Muscle layer of colon (tissue), 2 donors: ENCODE measurements around the gene DNASE1L1.

ENCODE experiments used
- H3K27ac ChIP-seq: one replicate; pipeline ENCODE4 v1.7.0; 2013; ENCODE audit warnings: low read depth, mild to moderate bottlenecking, low read length, moderate library complexity
- H3K27me3 ChIP-seq, 2 donors: one replicate each; pipeline ENCODE4 v1.7.0; 2013; ENCODE audit warnings: low read length in 2 of 2, mild to moderate bottlenecking in 2 of 2; ENCODE audit not compliant: insufficient read depth in 2 of 2, control insufficient read depth in 1 of 2
- H3K36me3 ChIP-seq: one replicate; pipeline ENCODE4 v1.7.0; 2013; ENCODE audit warnings: mild to moderate bottlenecking, low read length; ENCODE audit not compliant: insufficient read depth
- H3K4me1 ChIP-seq: one replicate; pipeline ENCODE4 v1.7.0; 2013; ENCODE audit warnings: mild to moderate bottlenecking, low read length; ENCODE audit not compliant: insufficient read depth
- H3K4me3 ChIP-seq, 2 donors: one replicate each; pipeline ENCODE4 v1.7.0; 2013; ENCODE audit warnings: low read length in 2 of 2, low read depth in 1 of 2, mild to moderate bottlenecking in 1 of 2, moderate library complexity in 1 of 2
- H3K9ac ChIP-seq: one replicate; pipeline ENCODE4 v1.7.0; 2013; ENCODE audit warnings: low read length
- H3K9me3 ChIP-seq: one replicate; pipeline ENCODE4 v1.7.0; 2013; ENCODE audit warnings: mild to moderate bottlenecking, low read length
- donor health status: abdominal sarcoma.
- donor health status: Adenocarcinoma of cecum.

The DNASE1L1 gene, protein sequence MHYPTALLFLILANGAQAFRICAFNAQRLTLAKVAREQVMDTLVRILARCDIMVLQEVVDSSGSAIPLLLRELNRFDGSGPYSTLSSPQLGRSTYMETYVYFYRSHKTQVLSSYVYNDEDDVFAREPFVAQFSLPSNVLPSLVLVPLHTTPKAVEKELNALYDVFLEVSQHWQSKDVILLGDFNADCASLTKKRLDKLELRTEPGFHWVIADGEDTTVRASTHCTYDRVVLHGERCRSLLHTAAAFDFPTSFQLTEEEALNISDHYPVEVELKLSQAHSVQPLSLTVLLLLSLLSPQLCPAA

DNA sequence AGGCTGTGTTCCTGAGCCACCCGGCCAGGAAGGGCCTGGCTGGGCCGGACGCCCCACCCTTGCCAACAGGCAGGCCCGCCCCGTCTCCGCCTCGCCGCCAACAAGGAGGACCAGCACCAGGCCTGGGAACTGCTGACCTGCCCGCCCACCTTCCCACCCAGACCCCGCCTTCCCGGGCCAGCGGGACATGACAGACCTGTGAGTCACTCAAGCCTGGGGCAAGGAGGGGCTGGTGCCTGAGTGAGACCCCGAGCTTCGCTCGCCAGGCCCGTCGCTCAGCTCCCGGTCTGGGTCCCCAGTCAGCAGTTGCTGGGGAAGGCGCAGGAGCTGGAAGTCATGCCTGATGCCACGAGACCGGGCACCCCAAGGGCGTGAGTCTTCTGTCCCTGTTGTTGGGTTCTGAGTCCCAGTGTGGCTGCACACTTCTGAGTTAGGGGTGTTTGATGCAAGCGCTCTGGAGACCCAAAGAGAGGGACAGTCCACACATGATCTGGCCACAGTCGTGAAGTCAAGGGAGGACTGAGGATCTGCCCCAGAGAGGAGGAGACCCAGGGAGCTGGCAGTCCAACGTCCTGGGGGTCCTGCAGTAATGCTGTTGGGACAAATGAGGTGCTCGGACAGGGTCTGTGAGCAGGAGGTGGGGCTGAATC, at the start of gene DNASE1L1:
Gene DNASE1L1, minus strand, starts transcription at position 33 of the 650 bp plus-strand sequence. CDS start 3,686 bp downstream, outside the sequence.
- no peak within 1 kb of the TSS for H3K9ac ChIP-seq
- no peak within 1 kb of the TSS for H3K27ac ChIP-seq
- H3K4me3 ChIP-seq = peak within 1 kb of the TSS in 1 of 2 donors; percentile 18
- H3K36me3 ChIP-seq = no peaks in the 10 kb centered on the region
- H3K4me1 ChIP-seq = peaks cover 11% of the 10 kb centered on the region
- peaks cover 0 to 9% of the 10 kb centered on the region in 2 donors for H3K27me3 ChIP-seq
- no peaks in the 10 kb centered on the region for H3K9me3 ChIP-seq

DNA sequence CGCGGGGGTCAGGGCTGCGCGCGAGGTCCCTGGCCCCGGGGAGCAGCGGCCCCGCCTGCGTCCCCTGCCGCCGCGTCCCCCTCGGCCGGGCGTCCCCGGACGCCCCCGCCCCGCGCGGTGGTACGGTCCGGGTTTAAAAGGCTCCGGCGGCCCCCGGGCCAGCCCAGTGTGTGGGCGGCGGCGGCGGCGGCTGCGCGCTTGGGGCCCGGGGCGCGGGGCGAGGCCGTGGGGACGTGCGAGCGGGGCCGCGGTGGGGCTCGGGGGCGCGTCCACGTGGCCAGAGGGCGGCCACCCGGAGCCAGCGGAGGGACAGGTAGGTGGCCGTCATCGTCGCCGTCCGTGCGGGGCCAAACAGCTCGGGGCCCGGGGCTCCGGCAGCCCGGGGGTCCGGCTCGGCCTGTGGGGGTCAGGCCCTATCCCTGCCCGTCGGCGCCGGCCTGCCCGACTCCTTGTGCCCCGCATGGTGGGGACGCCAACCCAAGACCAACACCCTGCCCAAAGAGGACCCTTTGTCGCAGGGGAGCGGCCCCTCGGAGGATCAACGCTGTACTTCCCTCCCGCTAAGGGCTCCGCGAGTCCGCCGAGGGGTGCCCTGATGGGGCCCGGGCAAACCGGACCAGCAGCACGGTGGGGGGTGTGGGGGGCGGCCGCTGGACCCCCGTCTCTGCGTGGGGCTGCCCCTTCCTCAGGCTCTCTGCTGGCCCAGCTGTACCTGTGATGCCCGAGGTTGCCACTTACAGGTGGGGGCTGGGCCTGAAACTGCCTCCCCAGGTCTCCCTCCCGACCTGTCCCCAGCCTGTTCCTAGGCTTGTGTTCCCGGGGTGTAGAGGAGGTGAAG, 49.3 kb upstream of the DNASE1L1 start, which contains the start of gene PLXNA3:
Gene PLXNA3, plus strand, starts transcription at position 166 of the 838 bp plus-strand sequence. CDS start 1,903 bp downstream, outside the sequence.
- Histone ChIP-seq H3K9ac (no peak within 1 kb of the TSS), H3K9me3 (no peaks in the 10 kb centered on the region)

DNA sequence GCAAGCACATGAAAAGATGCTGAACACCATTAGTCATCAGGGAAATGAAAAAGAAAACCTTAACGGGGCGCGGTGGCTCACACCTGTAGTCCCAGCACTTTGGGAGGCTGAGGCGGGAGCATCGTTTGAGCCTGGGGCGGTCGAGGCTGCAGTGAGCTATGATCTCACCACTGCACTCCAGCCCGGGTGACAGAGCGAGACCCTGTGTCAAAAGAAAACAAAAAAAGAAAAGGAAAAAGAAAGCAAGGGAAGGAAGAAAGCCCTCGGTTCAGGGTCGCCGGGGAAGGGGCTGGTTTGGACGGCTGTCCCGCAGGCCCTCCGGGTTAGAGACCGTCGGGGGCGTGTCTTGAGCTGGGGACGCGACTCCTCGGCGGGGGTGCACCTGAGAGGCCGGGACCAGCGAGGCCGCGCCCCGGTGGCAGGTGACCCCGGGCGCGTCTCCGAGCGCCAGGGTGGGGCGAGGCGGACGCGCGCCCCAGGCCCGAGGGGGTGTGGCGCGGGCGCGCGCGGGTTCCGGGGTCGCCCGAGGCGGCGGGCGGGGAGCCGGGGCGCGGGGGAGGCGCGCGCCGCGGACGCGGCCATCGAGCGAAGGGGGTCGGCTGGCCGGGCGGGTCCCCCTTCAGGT, 48.5 kb upstream of the DNASE1L1 start:
- Histone ChIP-seq H3K4me3 (peak overlapping the region in 1 of 2 donors; percentile 27), H3K27ac (no peak overlapping the region), H3K9ac (no peak overlapping the region), H3K27me3 (no peaks in the 10 kb centered on the region), H3K9me3 (no peaks in the 10 kb centered on the region), H3K4me1 (no peaks in the 10 kb centered on the region), H3K36me3 (no peaks in the 10 kb centered on the region)

More for the DNA sequence above, 49.3 kb upstream of the DNASE1L1 start, which contains the start of gene PLXNA3:
- Histone ChIP-seq H3K4me1 (no peaks in the 10 kb centered on the region), H3K27me3 (no peaks in the 10 kb centered on the region), H3K4me3 (peak within 1 kb of the TSS; percentile 59 to 64), H3K36me3 (no peaks in the 10 kb centered on the region), H3K27ac (peak within 1 kb of the TSS; percentile 63)

DNA sequence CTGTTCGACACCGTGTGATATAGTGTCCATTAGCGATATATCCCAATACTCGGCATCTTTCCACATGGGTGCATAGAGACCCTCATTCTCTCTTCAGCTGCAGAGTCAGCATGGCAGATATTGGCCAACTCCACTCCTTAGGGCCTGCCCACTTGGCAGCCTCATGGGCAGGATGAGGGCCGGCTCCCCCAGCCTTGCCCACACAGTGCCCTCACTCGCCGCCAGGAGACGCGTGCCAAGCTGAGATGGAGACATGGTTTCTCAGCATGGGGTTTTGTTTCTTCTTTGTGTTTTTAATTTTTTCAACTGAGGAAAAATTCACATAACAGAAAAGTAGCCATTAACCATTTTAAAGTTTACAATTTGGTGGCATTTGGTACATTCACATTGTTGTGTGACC, 43.8 kb upstream of the DNASE1L1 start:
- H3K4me3 ChIP-seq = no peak overlapping the region
- no peaks in the 10 kb centered on the region for H3K9me3 ChIP-seq
- no peaks in the 10 kb centered on the region for H3K4me1 ChIP-seq
- H3K36me3 ChIP-seq = no peaks in the 10 kb centered on the region
- H3K27ac ChIP-seq = no peak overlapping the region
- no peak overlapping the region for H3K9ac ChIP-seq
- no peaks in the 10 kb centered on the region for H3K27me3 ChIP-seq

DNA sequence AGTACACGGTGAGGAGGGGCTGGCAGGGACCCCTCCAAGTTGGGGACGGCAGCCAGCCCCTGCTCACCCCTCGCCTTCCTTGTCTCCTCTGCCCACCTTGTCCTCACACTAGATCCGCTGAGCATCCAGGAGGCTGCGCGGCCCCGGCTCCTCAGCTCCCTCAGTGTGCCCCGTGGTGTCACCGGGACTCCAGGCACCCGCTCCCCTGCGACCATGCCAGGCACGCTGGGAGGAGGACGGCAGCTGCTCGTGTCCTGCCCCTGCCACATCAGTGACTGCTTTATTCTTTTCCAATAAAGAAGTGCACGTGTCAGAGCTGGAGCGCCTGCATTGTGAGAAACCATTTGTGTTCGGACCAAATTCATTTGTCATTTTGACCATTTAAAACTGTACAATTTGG, 41.3 kb upstream of the DNASE1L1 start:
- Histone ChIP-seq H3K9ac (no peak overlapping the region), H3K9me3 (no peaks in the 10 kb centered on the region), H3K27me3 (no peaks in the 10 kb centered on the region), H3K36me3 (peaks cover 6% of the 10 kb centered on the region), H3K27ac (no peak overlapping the region), H3K4me1 (peaks cover 4% of the 10 kb centered on the region), H3K4me3 (no peak overlapping the region)

DNA sequence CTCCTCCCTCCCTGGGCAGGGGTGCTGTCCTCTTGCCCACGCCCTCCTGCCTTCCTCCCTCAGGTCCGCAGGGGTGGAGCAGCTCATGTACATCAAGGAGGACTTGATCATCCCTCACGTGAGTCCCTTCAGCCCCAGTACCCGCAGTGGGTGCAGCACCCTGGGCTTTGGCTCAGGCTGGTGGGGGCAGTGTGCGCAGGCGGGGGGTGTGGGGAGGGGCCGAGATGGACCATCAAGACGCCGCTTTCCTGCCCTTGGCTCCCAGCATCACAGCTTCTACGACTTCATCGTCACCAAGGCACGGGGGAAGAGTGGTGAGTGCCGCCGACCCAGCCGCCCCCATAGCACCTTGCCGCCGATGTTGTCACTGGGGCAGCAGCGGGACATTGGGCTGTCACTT, 40.6 kb upstream of the DNASE1L1 start:
- Histone ChIP-seq H3K4me3 (no peak overlapping the region), H3K9me3 (no peaks in the 10 kb centered on the region), H3K9ac (no peak overlapping the region), H3K36me3 (peaks cover 6% of the 10 kb centered on the region), H3K27me3 (peaks cover 0 to 3% of the 10 kb centered on the region in 2 donors), H3K4me1 (peaks cover 10% of the 10 kb centered on the region), H3K27ac (no peak overlapping the region)

DNA sequence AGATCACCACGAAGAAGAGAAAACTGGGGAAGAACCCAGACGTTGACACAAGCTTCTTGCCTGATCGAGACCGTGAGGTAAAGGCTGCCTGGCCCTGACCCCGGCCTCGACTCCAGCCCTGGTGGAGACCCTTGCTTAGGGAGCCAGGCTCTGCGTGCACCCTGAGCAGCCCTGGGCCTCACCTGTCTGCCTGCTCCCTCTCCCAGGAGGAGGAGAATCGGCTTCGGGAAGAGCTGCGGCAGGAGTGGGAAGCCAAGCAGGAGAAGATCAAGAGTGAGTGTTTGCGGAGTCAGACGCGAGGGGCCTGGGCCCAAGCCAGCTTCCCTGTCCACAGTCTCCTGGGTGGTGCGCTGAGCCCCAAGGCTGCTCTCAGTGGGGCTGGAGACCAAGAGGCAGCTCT, 39.4 kb upstream of the DNASE1L1 start:
- peaks cover 6% of the 10 kb centered on the region for H3K36me3 ChIP-seq
- H3K4me3 ChIP-seq = no peak overlapping the region
- H3K4me1 ChIP-seq = peaks cover 10% of the 10 kb centered on the region
- no peak overlapping the region for H3K27ac ChIP-seq
- H3K9ac ChIP-seq = no peak overlapping the region
- peaks cover 0 to 5% of the 10 kb centered on the region in 2 donors for H3K27me3 ChIP-seq
- H3K9me3 ChIP-seq = no peaks in the 10 kb centered on the region

DNA sequence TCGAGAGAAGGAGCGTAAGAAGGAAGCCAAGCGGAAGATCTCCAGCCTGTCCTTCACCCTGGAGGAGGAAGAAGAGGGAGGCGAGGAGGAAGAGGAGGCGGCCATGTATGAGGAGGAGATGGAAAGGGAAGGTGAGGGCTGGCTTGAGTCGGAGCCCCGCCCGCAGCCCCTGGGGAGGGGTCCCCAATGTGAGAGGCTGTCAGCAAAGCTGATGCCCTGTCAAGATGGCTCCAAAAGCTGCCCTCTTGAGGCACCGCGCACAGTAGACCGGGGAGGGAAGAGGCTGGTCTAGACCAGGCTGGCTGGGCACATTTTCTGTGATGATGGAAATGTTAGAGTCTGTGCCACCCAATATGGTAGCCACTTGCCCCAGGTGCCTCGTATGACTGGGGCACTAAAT, 37.4 kb upstream of the DNASE1L1 start:
- Histone ChIP-seq H3K36me3 (peaks cover 20% of the 10 kb centered on the region), H3K4me3 (no peak overlapping the region), H3K9ac (no peak overlapping the region), H3K27ac (no peak overlapping the region), H3K27me3 (peaks cover 0 to 5% of the 10 kb centered on the region in 2 donors), H3K4me1 (peaks cover 10% of the 10 kb centered on the region), H3K9me3 (no peaks in the 10 kb centered on the region)

DNA sequence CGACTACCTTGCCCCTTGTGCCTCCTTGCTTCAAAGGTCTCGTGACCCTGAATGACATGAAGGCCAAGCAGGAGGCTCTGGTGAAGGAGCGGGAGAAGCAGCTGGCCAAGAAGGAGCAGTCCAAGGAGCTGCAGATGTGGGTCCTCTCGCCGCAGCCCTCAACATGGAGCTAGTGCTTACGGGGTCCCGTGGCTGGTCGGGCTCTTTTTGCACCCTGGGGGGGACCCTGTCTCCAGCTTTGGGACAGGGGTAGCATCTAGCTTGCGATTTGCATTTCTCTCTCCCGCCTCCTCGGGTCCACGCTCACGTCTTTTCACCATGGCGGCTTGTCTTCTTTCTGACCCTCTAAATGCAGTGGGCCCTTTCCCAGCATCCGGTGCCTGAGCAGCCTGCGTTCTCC, 36.7 kb upstream of the DNASE1L1 start:
- Histone ChIP-seq H3K9me3 (no peaks in the 10 kb centered on the region), H3K27me3 (peaks cover 0 to 5% of the 10 kb centered on the region in 2 donors), H3K4me1 (peaks cover 10% of the 10 kb centered on the region), H3K9ac (no peak overlapping the region), H3K4me3 (no peak overlapping the region), H3K27ac (no peak overlapping the region), H3K36me3 (peaks cover 24% of the 10 kb centered on the region)

DNA sequence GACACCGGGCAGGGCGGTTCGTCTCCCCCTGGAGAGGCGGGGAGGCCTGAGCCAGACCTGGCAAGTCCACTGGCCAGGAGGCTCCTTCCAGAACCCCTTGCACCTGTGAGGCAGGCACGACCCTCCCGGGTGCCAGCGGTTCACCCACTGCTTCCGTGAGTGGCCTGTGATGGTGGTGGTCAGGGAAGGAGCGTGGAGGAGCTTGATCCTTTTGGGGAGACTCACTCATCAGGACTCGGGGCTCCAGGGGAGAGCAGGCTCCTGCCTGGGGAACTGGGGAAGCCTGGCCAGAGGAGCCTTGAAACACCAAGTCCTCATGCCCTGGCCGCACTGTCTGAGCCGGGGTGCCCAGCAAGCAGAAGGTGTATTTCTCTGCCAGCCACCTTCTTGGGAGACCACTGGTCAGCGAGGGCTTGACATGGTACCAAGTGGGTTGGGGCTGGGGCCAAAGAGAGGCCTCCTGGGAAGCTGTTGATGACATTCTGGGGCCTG, 35.7 kb upstream of the DNASE1L1 start:
- Histone ChIP-seq H3K27ac (peak overlapping the region; percentile 63), H3K4me3 (peak overlapping the region; percentile 41 to 47), H3K27me3 (peaks cover 0 to 5% of the 10 kb centered on the region in 2 donors), H3K9ac (peak overlapping the region; percentile 39), H3K9me3 (no peaks in the 10 kb centered on the region), H3K36me3 (peaks cover 31% of the 10 kb centered on the region), H3K4me1 (peaks cover 10% of the 10 kb centered on the region)
